Effector memory CD4-positive, alpha-beta T cell (primary cell): ENCODE results near the gene SPATA3.

Source experiments
- DNase-seq, 3 donors: peaks; one replicate each; pipeline ENCODE4 v3.0.0-alpha.2; 2020
- H3K27ac ChIP-seq: 2 replicates; pipeline ENCODE4 v1.7.0; 2013; ENCODE audit warnings: mild to moderate bottlenecking, low read length, moderate library complexity; ENCODE audit not compliant: insufficient read depth, poor library complexity, severe bottlenecking
- H3K27me3 ChIP-seq: replicated peaks from 2 replicates; pipeline ENCODE4 v1.7.0; 2013; ENCODE audit warnings: mild to moderate bottlenecking, low read length; ENCODE audit not compliant: insufficient read depth, control insufficient read depth, poor library complexity, severe bottlenecking
- H3K36me3 ChIP-seq: 2 replicates; pipeline ENCODE4 v1.7.0; 2013; ENCODE audit warnings: mild to moderate bottlenecking, low read length, moderate library complexity; ENCODE audit not compliant: control insufficient read depth, insufficient read depth
- H3K4me1 ChIP-seq: 2 replicates; pipeline ENCODE4 v1.7.0; 2013; ENCODE audit warnings: low read length, mild to moderate bottlenecking; ENCODE audit not compliant: control insufficient read depth, insufficient read depth, poor library complexity, severe bottlenecking
- H3K4me3 ChIP-seq: 2 replicates; pipeline ENCODE4 v1.7.0; 2013; ENCODE audit warnings: low read length, low read depth, mild to moderate bottlenecking; ENCODE audit not compliant: insufficient read depth, poor library complexity, severe bottlenecking
- H3K9me3 ChIP-seq: 2 replicates; pipeline ENCODE4 v1.7.0; 2013; ENCODE audit warnings: mild to moderate bottlenecking, low read length, moderate library complexity; ENCODE audit not compliant: control insufficient read depth

SPATA3 gene

GRCh38 chr2:231036578-231037106, 40.7 kb downstream of the SPATA3 start:
- Histone ChIP-seq H3K4me1 (no peaks in the 10 kb centered on the region), H3K27me3 (peaks cover 32% of the 10 kb centered on the region), H3K27ac (no peak overlapping the region), H3K36me3 (no peaks in the 10 kb centered on the region), H3K9me3 (no peaks in the 10 kb centered on the region), H3K4me3 (no peak overlapping the region)
- DNase-seq, result no peak

DNA sequence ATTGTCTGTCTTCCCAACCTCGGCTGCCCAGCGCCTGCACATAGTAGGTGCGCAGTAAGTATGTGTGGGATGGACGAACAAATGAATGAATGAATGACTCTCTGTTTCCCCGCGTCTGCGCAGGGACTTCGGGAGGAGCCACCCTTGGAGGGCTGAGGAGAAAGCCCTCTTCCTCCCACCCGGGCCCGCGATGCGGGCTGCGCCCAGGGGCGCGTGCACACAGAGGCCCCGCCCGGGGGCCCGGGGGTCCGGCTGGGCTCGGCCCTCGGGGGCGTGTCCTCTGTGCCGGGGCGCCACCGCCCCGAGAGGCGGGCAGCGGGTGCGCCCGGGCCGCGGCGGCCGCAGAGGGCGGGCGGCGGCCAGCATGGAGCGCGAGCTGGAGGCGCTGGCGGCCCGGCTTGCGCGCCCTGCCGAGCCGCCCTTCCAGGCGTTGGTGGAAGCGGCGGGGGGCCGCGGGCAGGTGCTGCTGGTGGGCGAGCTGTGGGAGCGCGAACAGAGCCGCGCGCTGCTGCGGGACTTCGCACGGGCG, 41.3 kb downstream of the SPATA3 start, which contains the start of gene C2orf72:
Gene C2orf72 (plus strand): TSS at position 322 of the 529 bp plus-strand sequence. CDS start 43 bp downstream, at position 365.
- no peaks in the 10 kb centered on the region for H3K36me3 ChIP-seq
- DNase-seq, result no peak
- no peak within 1 kb of the TSS for H3K27ac ChIP-seq
- no peaks in the 10 kb centered on the region for H3K9me3 ChIP-seq
- H3K4me3 ChIP-seq, result no peak within 1 kb of the TSS
- peaks cover 33% of the 10 kb centered on the region for H3K27me3 ChIP-seq
- no peaks in the 10 kb centered on the region for H3K4me1 ChIP-seq

DNA sequence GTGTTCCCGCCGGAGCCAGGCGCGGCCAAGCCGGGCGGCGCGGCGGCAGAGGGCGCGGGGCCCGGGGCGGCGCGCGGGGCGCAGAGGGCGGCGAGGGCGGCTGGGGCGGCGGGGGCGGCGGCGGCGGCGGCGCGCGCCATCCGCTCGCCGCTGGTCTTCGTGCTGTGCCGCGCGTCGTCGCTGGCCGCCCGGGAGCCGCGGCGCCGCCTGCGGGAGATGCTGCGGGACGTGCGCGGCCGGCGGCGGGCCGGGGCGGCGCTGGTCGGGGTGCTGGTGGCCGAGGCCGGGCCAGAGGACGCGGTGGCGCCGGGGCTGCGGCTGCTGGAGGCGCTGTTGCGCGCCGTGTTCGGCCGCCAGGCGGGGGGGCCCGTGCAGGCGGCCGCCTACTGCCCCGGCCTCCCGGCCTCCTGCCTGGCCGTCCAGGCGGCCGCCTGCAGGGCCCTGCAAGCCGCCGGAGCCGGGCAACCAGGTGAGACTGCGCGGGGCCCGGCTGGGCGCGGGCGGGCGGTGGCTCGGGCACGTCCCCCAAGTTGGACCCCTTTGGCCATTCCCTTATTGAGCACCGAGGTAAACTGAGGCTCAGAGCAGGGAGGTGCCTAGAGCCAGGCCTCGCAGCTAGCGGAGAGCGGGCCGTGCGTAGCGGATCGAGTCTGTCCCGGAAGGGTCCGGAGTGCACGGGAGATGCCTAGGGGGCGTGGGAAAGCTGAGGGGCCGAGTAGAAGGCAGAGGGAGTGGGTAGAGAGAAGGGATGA, 42.0 kb downstream of the SPATA3 start:
- Histone ChIP-seq H3K4me1 (no peaks in the 10 kb centered on the region), H3K27ac (no peak overlapping the region), H3K4me3 (no peak overlapping the region), H3K27me3 (peaks cover 33% of the 10 kb centered on the region), H3K9me3 (no peaks in the 10 kb centered on the region), H3K36me3 (no peaks in the 10 kb centered on the region)
- DNase-seq, result no peak

DNA sequence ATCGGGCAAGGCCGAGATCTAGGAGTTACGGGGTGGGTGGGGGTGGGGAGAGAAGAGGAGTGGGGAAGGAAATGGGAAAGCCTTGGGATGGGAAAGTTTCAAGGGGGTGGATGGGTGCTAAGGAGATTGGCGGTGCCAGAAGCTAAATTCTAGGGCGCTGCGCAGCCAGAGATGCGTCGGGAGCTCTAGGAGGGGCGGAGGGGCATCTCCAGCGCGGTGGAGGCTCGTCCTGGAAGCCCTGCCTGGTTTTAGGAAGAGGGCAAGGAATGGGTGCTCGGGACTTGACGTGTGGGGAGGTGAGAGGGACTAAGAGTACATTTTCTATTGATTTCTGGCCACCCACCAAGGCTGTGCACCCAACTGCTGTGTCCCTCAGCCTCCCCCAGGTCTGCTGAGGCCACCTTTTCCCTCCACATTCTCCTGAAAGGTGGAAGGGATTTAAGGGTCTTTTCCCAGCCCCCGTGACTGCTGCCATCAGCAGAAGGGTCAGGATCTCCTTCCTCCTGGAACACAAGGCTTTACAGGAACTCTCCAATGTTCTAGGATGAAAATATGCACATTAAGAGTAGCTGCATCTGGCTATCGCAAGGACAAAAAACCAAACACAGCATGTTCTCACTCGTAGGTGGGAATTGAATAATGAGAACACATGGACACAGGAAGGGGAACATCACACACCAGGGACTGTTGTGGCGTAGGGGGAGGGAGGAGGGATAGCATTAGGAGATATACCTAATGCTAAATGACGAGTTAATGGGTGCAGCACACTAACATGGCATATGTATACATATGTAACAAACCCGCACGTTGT, 42.8 kb downstream of the SPATA3 start:
- Histone ChIP-seq H3K4me3 (no peak overlapping the region), H3K27me3 (peaks cover 33% of the 10 kb centered on the region), H3K9me3 (no peaks in the 10 kb centered on the region), H3K4me1 (no peaks in the 10 kb centered on the region), H3K36me3 (no peaks in the 10 kb centered on the region), H3K27ac (no peak overlapping the region)
- no peak for DNase-seq

GRCh38 chr2:231039294-231039664, 43.4 kb downstream of the SPATA3 start:
- Histone ChIP-seq H3K27me3 (peaks cover 33% of the 10 kb centered on the region), H3K36me3 (no peaks in the 10 kb centered on the region), H3K4me1 (no peaks in the 10 kb centered on the region), H3K9me3 (no peaks in the 10 kb centered on the region), H3K27ac (no peak overlapping the region), H3K4me3 (no peak overlapping the region)
- DNase-seq, result no peak

DNA sequence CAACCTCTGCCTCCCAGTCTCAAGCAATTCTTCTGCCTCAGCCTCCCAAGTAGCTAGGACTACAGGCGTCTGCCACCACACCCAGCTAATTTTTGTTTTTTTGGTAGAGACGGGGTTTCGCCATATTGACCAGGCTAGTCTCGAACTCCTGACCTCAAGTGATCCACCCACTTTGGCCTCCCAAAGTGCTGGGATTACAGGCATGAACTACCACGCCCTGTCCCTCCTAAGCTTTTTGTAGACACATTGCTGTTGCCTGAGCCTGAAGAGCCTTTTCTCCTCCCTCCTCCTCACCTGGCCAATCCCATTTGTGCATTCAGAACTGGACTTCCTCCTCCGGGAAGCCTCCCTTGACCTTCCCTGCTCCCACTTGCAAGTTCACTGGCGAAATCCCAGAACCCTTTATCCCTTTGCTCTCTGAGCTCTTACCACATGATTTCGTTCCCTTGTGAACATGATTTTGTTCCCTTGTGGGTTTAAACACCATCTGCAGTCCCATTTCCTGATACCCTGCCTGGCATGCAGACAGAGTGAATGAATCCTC, 44.0 kb downstream of the SPATA3 start:
- Histone ChIP-seq H3K4me3 (no peak overlapping the region), H3K27me3 (peaks cover 33% of the 10 kb centered on the region), H3K4me1 (no peaks in the 10 kb centered on the region), H3K27ac (no peak overlapping the region), H3K36me3 (no peaks in the 10 kb centered on the region), H3K9me3 (no peaks in the 10 kb centered on the region)
- DNase-seq, result no peak

- Histone ChIP-seq H3K27me3 (peaks cover 30% of the 10 kb centered on the region), H3K4me3 (no peak overlapping the region), H3K27ac (no peak overlapping the region), H3K36me3 (no peaks in the 10 kb centered on the region), H3K9me3 (no peaks in the 10 kb centered on the region), H3K4me1 (no peaks in the 10 kb centered on the region)
- no peak for DNase-seq
Measured at GRCh38 chr2:231041061-231041689, 45.3 kb downstream of the SPATA3 start.

GRCh38 chr2:231043796-231044195, 47.9 kb downstream of the SPATA3 start:
- Histone ChIP-seq H3K4me1 (no peaks in the 10 kb centered on the region), H3K36me3 (no peaks in the 10 kb centered on the region), H3K4me3 (no peak overlapping the region), H3K27ac (no peak overlapping the region), H3K9me3 (no peaks in the 10 kb centered on the region), H3K27me3 (peaks cover 16% of the 10 kb centered on the region)
- no peak for DNase-seq

- Histone ChIP-seq H3K4me3 (no peak overlapping the region), H3K27me3 (peaks cover 2% of the 10 kb centered on the region), H3K4me1 (no peaks in the 10 kb centered on the region), H3K27ac (no peak overlapping the region), H3K9me3 (no peaks in the 10 kb centered on the region), H3K36me3 (no peaks in the 10 kb centered on the region)
- no peak for DNase-seq
Measured at GRCh38 chr2:231046916-231047273, 51.0 kb downstream of the SPATA3 start.
